GM12878 (cell line): Measurements from ENCODE around the gene LIN7A. TPM values are rescaled to one million over a fixed set of nuclear protein-coding genes. Genes with fewer than 3 reads are reported as not detected.

Experiments
- ATAC-seq: fragments of 200-7000 bp; cut with Tn5 transposase; 3 replicates; pipeline ENCODE4 v1.9.1; 2020; ENCODE audit warnings: mild to moderate bottlenecking, moderate library complexity
- BruUV-seq: library from RNA; stranded (reverse); fragments of 400-500 nt; replicated peaks from 2 replicates; lab custom pipeline; 2021; lab: Mats Ljungman, UMichigan
- CTCF ChIA-PET: fragments of 300-600 bp; sonication (Branson Sonifier 250); formaldehyde crosslinking; extraction: SDS; loops from one replicate; lab custom pipeline; 2021; ENCODE audit warnings: inconsistent platforms; lab: Yijun Ruan, JAX
- POLR2A ChIA-PET: fragments of 350-600 bp; formaldehyde crosslinking; extraction: SDS; loops from one replicate; lab custom pipeline; 2021; ENCODE audit warnings: inconsistent platforms; lab: Charles Lee
- RAD21 ChIA-PET: fragments of 300-600 bp; sonication (Branson Sonifier 250); formaldehyde crosslinking; loops from one replicate; lab custom pipeline; 2023; ENCODE audit warnings: antibody characterized with exemption; ENCODE audit not compliant: unreplicated experiment; lab: Charles Lee
- SMC1A ChIA-PET: fragments of 300-600 bp; sonication (Branson Sonifier 250); formaldehyde crosslinking; loops from one replicate; lab custom pipeline; 2023; ENCODE audit not compliant: unreplicated experiment, uncharacterized antibody; lab: Charles Lee
- DNase-seq: peaks from one replicate; pipeline ENCODE4 v3.0.0-alpha.2; 2011; ENCODE audit warnings: low read depth, low spot score
- FAIRE-seq: peaks from 3 replicates; lab custom pipeline; 2011; peaks lifted over from hg19 to GRCh38; lab: Jason Lieb, UNC
- H2AFZ ChIP-seq: 2 replicates; pipeline ENCODE4 v1.6.0; 2011; ENCODE audit warnings: low read depth, low read length, control low read depth; ENCODE audit not compliant: control insufficient read depth
- H3K27ac ChIP-seq: 2 replicates; pipeline ENCODE4 v1.5.1; 2011; ENCODE audit warnings: control low read depth; ENCODE audit not compliant: control insufficient read depth, insufficient read depth
- H3K27me3 ChIP-seq, 2 experiments: replicated peaks in 1 of 2; 2 replicates each; pipeline versions ENCODE4 v1.6.0 to v1.6.1; 2011; ENCODE audit warnings: low read length in 1 of 2; ENCODE audit not compliant: control insufficient read depth in 2 of 2, insufficient read depth in 2 of 2
- H3K36me3 ChIP-seq, 2 experiments: 2 replicates each; pipeline ENCODE4 v1.5.1; 2011; ENCODE audit warnings: low read length in 1 of 2; ENCODE audit not compliant: control insufficient read depth in 2 of 2, insufficient read depth in 2 of 2
- H3K4me1 ChIP-seq: 2 replicates; pipeline ENCODE4 v1.6.1; 2011; ENCODE audit warnings: mild to moderate bottlenecking, low read length, moderate library complexity, mixed read lengths; ENCODE audit not compliant: control insufficient read depth, insufficient read depth
- H3K4me2 ChIP-seq: 2 replicates; pipeline ENCODE4 v1.6.0; 2011; ENCODE audit warnings: control low read depth; ENCODE audit not compliant: control insufficient read depth, insufficient read depth
- H3K4me3 ChIP-seq: fragments of 200-600 bp; sonication (generic); 2 replicates; pipeline ENCODE4 v1.5.1; 2016
- H3K79me2 ChIP-seq: 2 replicates; pipeline ENCODE4 v1.6.0; 2011; ENCODE audit warnings: low read length; ENCODE audit not compliant: control insufficient read depth, insufficient read depth
- H3K9ac ChIP-seq: 2 replicates; pipeline ENCODE4 v1.8.0; 2011; ENCODE audit warnings: low read length, control low read depth, mixed read lengths; ENCODE audit not compliant: control insufficient read depth, insufficient read depth
- H3K9me3 ChIP-seq: replicated peaks from 3 replicates; pipeline ENCODE4 v1.5.1; 2011; ENCODE audit warnings: mild to moderate bottlenecking, low read length; ENCODE audit not compliant: control insufficient read depth, insufficient read depth
- H4K20me1 ChIP-seq: 2 replicates; pipeline ENCODE4 v1.6.0; 2011; ENCODE audit not compliant: control insufficient read depth, insufficient read depth
- BACH1 ChIP-seq: fragments of 450-650 bp; IDR thresholded peaks from 2 replicates; pipeline ENCODE4 v1.6.1; 2017; ENCODE audit warnings: mild to moderate bottlenecking, borderline replicate concordance
- BMI1 ChIP-seq: fragments of 450-650 bp; IDR thresholded peaks from 2 replicates; pipeline ENCODE4 v1.6.1; 2016; ENCODE audit warnings: mild to moderate bottlenecking, moderate library complexity, borderline replicate concordance
- BRCA1 ChIP-seq: IDR thresholded peaks from 2 replicates; pipeline ENCODE4 v1.6.1; 2011; ENCODE audit warnings: low read depth, low read length, improper control_type of control experiment
- CHD4 ChIP-seq: fragments of 200-600 bp; sonication (generic); IDR thresholded peaks from 2 replicates; pipeline ENCODE4 v1.6.1; 2016; ENCODE audit warnings: mild to moderate bottlenecking
- E2F4 ChIP-seq: IDR thresholded peaks from 2 replicates; pipeline ENCODE4 v1.6.1; 2012; ENCODE audit warnings: low read depth, low read length, improper control_type of control experiment
- EGR1 ChIP-seq, 2 experiments: IDR thresholded peaks; 1 replicate in 1 of 2; 2 replicates in 1 of 2; pipeline ENCODE4 v1.6.1; 2011 to 2012; ENCODE audit warnings: low read depth in 2 of 2, low read length in 2 of 2, borderline replicate concordance in 1 of 2, mild to moderate bottlenecking in 1 of 2, moderate library complexity in 1 of 2
- ESRRA ChIP-seq: IDR thresholded peaks from 2 replicates; pipeline ENCODE4 v1.6.1; 2012; ENCODE audit warnings: mild to moderate bottlenecking, low read length, improper control_type of control experiment
- IKZF2 ChIP-seq, 2 experiments: fragments of 450-650 bp; IDR thresholded peaks; 2 replicates each; pipeline ENCODE4 v1.6.1; 2017; ENCODE audit warnings: mild to moderate bottlenecking in 2 of 2, moderate library complexity in 2 of 2
- JUNB ChIP-seq: IDR thresholded peaks from 2 replicates; pipeline ENCODE4 v1.6.1; 2016; ENCODE audit warnings: antibody characterized with exemption, mild to moderate bottlenecking
- KLF5 ChIP-seq: fragments of 450-650 bp; IDR thresholded peaks from 2 replicates; pipeline ENCODE4 v1.6.1; 2014; ENCODE audit warnings: mild to moderate bottlenecking; ENCODE audit not compliant: partially characterized antibody
- NR2C2 ChIP-seq: IDR thresholded peaks from 2 replicates; pipeline ENCODE4 v1.6.1; 2011; ENCODE audit warnings: borderline replicate concordance, low read depth; ENCODE audit not compliant: control insufficient read depth, insufficient read length
- RB1 ChIP-seq: fragments of 450-650 bp; formaldehyde crosslinking; IDR thresholded peaks from 2 replicates; pipeline ENCODE4 v1.6.1; 2017; ENCODE audit warnings: mild to moderate bottlenecking, borderline replicate concordance
- SMARCA5 ChIP-seq: fragments of 450-650 bp; IDR thresholded peaks from 2 replicates; pipeline ENCODE4 v1.6.1; 2017; ENCODE audit warnings: mild to moderate bottlenecking
- SP1 ChIP-seq: IDR thresholded peaks from one replicate; pipeline ENCODE4 v1.6.1; 2011; ENCODE audit warnings: low read depth, low read length
- SUPT20H ChIP-seq: IDR thresholded peaks from 2 replicates; pipeline ENCODE4 v1.6.1; 2011; ENCODE audit warnings: low read depth, mild to moderate bottlenecking, low read length, moderate library complexity, borderline replicate concordance; ENCODE audit not compliant: control insufficient read depth
- WGBS: methylation state at CpG from one replicate; pipeline ENCODE4 v1.1.6; 2016; ENCODE audit warnings: low lambda C conversion rate; ENCODE audit not compliant: insufficient replicate concordance, insufficient coverage; ENCODE audit errors: missing lambda C conversion rate; 5-methylcytosine and 5-hydroxymethylcytosine counted together
- in situ Hi-C: fragments of 300-500 bp; cut with MboI; formaldehyde crosslinking; loops from 9 replicates; pipeline ENCODE4 v1.14.3; 2018; ENCODE audit warnings: mixed read lengths
- intact Hi-C: fragments of 100-400 bp; cut with micrococcal nuclease; formaldehyde crosslinking; loops from one replicate; pipeline ENCODE4 v1.14.2; 2022; ENCODE audit not compliant: unreplicated experiment
- polyA plus RNA-seq, 11 experiments: library from polyadenylated mRNA; depleted of rRNA in 4 of 11; unstranded in 6 of 11; stranded (reverse) in 5 of 11; fragments of >200 nt; fragmentation: Nextera tagmentation in 4 of 11; fragmentation: Illumina TruSeq in 1 of 11; extraction: Ambion mirVana in 4 of 11; extraction: Trizol in 1 of 11; gene quantifications; 1 replicate in 1 of 11; 2 replicates in 10 of 11; pipeline versions ENCODE4 v1.2.1 to v1.2.3, GENCODE V29; 2011 to 2016; ENCODE audit warnings: inconsistent platforms in 2 of 11, missing spikeins in 2 of 11, low read depth in 1 of 11
- total RNA-seq, 4 experiments: library from RNA; depleted of rRNA in 3 of 4; stranded (reverse); fragments of >200 nt in 3 of 4; fragmentation: Illumina TruSeq in 1 of 4; extraction: Trizol in 1 of 4; gene quantifications; 2 replicates each; pipeline versions ENCODE4 v1.2.1 to v1.2.3, GENCODE V29; 2013 to 2021
- TF ChIP-seq, protein P1 (sequence below): IDR thresholded peaks from 2 replicates; pipeline ENCODE4 v1.6.1; 2011; ENCODE audit warnings: low read depth, mild to moderate bottlenecking, low read length, moderate library complexity, borderline replicate concordance; ENCODE audit errors: extremely low read depth
- TF ChIP-seq, protein P2 (sequence below): fragments of 450-650 bp; IDR thresholded peaks from 2 replicates; pipeline ENCODE4 v1.6.1; 2014; ENCODE audit warnings: mild to moderate bottlenecking

The LIN7A gene
- total and polyA plus RNA-seq, 10 of the 15 experiments (the other 5 are each of a cell fraction or from before 2014, with no cell fraction given), result 0.04 to 0.93 (median 0.35) TPM; not detected in 1

- no TSS peak for BruUV-seq
- FAIRE-seq, result no peak
- no peaks in the 10 kb centered on the region for H3K79me2 ChIP-seq
- H4K20me1 ChIP-seq, result no peaks in the 10 kb centered on the region
- no peak overlapping the region for H2AFZ ChIP-seq
- TF ChIP-seq IKZF2 (IDR thresholded peaks at IDR 0.05), result no peak
- no peak for TF ChIP-seq JUNB
- TF ChIP-seq NR2C2, result no peak
- TF ChIP-seq, protein P1, sequence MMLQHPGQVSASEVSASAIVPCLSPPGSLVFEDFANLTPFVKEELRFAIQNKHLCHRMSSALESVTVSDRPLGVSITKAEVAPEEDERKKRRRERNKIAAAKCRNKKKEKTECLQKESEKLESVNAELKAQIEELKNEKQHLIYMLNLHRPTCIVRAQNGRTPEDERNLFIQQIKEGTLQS, result no peak
- TF ChIP-seq SP1, result no peak
- no peak for TF ChIP-seq E2F4
- no peak for DNase-seq
- in situ Hi-C loops, result no loop called here
- intact Hi-C loops, result no loop called here
- no peaks in the 10 kb centered on the region for H3K27me3 ChIP-seq
- no peak overlapping the region for H3K4me3 ChIP-seq
- ChIA-PET SMC1A (interaction anchor here (1.1 to 1.3 kb wide), 3 partner anchors 14 to 88 kb away, joined by 3 to 6 read pairs (median 3); no protein-coding TSS in a partner anchor), POLR2A (no interaction called here), RAD21 (no interaction called here), CTCF (no interaction called here)
- no peak overlapping the region for H3K27ac ChIP-seq
- no peak overlapping the region for H3K9ac ChIP-seq
- H3K36me3 ChIP-seq, result no peaks in the 10 kb centered on the region
- no peak for ATAC-seq
- H3K9me3 ChIP-seq, result no peaks in the 10 kb centered on the region
- no peaks in the 10 kb centered on the region for H3K4me1 ChIP-seq
- no peak overlapping the region for H3K4me2 ChIP-seq
Measured at GRCh38 chr12:80858356-80858755, 79.4 kb downstream of the LIN7A start.

GRCh38 chr12:80857311-80857710 is 80.4 kb downstream of the LIN7A start:
- Histone ChIP-seq H2AFZ (no peak overlapping the region), H3K27me3 (no peaks in the 10 kb centered on the region), H3K79me2 (no peaks in the 10 kb centered on the region), H3K9me3 (no peaks in the 10 kb centered on the region), H3K36me3 (no peaks in the 10 kb centered on the region), H3K9ac (no peak overlapping the region), H3K4me3 (no peak overlapping the region), H3K4me1 (no peaks in the 10 kb centered on the region), H3K27ac (no peak overlapping the region), H4K20me1 (no peaks in the 10 kb centered on the region), H3K4me2 (no peak overlapping the region)
- ATAC-seq (no peak), DNase-seq (no peak), FAIRE-seq (no peak)
- ChIA-PET POLR2A (no interaction called here), RAD21 (no interaction called here), CTCF (no interaction called here), SMC1A (interaction anchor here (1.1 kb wide), 1 partner anchor 19 kb away, joined by 3 read pairs; no protein-coding TSS in a partner anchor)
- WGBS, result 100% methylated on average over 1 of the region's 1 CpG
- no TSS peak for BruUV-seq
- in situ Hi-C loops (no loop called here), intact Hi-C loops (no loop called here)
- no peak for TF ChIP-seq RB1
- no peak for TF ChIP-seq CHD4
- no peak for TF ChIP-seq EGR1 (IDR thresholded peaks at IDR 0.05; ENCODE audit: borderline replicate concordance in 1 of 2, low read depth in 2 of 2, low read length in 2 of 2)
- no peak for TF ChIP-seq KLF5
- TF ChIP-seq SMARCA5, result no peak
- no peak for TF ChIP-seq SUPT20H
- no peak for TF ChIP-seq BRCA1
- TF ChIP-seq, protein P2, sequence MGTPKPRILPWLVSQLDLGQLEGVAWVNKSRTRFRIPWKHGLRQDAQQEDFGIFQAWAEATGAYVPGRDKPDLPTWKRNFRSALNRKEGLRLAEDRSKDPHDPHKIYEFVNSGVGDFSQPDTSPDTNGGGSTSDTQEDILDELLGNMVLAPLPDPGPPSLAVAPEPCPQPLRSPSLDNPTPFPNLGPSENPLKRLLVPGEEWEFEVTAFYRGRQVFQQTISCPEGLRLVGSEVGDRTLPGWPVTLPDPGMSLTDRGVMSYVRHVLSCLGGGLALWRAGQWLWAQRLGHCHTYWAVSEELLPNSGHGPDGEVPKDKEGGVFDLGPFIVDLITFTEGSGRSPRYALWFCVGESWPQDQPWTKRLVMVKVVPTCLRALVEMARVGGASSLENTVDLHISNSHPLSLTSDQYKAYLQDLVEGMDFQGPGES, result no peak
- no peak for TF ChIP-seq BMI1
- TF ChIP-seq, protein P1, result no peak
- TF ChIP-seq SP1, result no peak
- TF ChIP-seq BACH1, result no peak
- no peak for TF ChIP-seq ESRRA
